Gastroesophageal sphincter (tissue), 4 donors: ENCODE results near the gene SERPINB4. TPM values are rescaled to one million over a fixed set of nuclear protein-coding genes. Genes with fewer than 3 reads are reported as not detected.

Experiments
- ATAC-seq: fragments of 150-250 bp; one replicate; pipeline ENCODE4 v1.9.1; 2016; ENCODE audit warnings: mild to moderate bottlenecking, moderate library complexity
- H3K27ac ChIP-seq, 4 donors: fragments of 200-600 bp; sonication (generic) in 3 of 4; 1 replicate in 3 of 4; 2 replicates in 1 of 4; pipeline ENCODE4 v1.5.1; 2016 to 2019
- H3K27me3 ChIP-seq: fragments of 200-600 bp; sonication (generic); one replicate; pipeline ENCODE4 v1.5.1; 2019
- H3K36me3 ChIP-seq, 2 donors: fragments of 200-600 bp; sonication (generic); one replicate each; pipeline ENCODE4 v1.5.1; 2019; ENCODE audit warnings: control low read depth in 1 of 2
- H3K4me1 ChIP-seq, 3 donors: fragments of 200-600 bp; sonication (generic); 1 replicate in 2 of 3; 2 replicates in 1 of 3; pipeline ENCODE4 v1.5.1; 2016 to 2019; ENCODE audit warnings: control low read depth in 2 of 3
- H3K4me3 ChIP-seq, 2 donors: fragments of 200-600 bp; sonication (generic); one replicate each; pipeline ENCODE4 v1.5.1; 2019; ENCODE audit warnings: mild to moderate bottlenecking in 1 of 2, moderate library complexity in 1 of 2
- H3K9me3 ChIP-seq, 3 donors: fragments of 200-600 bp; sonication (generic); one replicate each; pipeline ENCODE4 v1.5.1; 2017 to 2019; ENCODE audit warnings: control low read depth in 2 of 3
- CTCF ChIP-seq, 4 experiments: fragments of 200-600 bp in 2 of 4; fragments of 450-650 bp in 2 of 4; sonication (generic) in 1 of 4; IDR thresholded peaks; one replicate each; pipeline ENCODE4 v1.5.1; 2017 to 2019; ENCODE audit warnings: antibody characterized with exemption in 4 of 4, mild to moderate bottlenecking in 2 of 4, moderate library complexity in 2 of 4
- EP300 ChIP-seq: sonication (generic); formaldehyde crosslinking; IDR thresholded peaks from one replicate; pipeline ENCODE4 v1.6.1; 2017; ENCODE audit warnings: antibody characterized with exemption, mild to moderate bottlenecking
- POLR2A ChIP-seq, 2 donors: fragments of 450-650 bp; IDR thresholded peaks; one replicate each; pipeline ENCODE4 v1.6.1; 2017; ENCODE audit warnings: antibody characterized with exemption in 2 of 2, mild to moderate bottlenecking in 2 of 2, moderate library complexity in 1 of 2
- POLR2AphosphoS5 ChIP-seq: sonication (generic); formaldehyde crosslinking; IDR thresholded peaks from one replicate; pipeline ENCODE4 v1.6.1; 2017; ENCODE audit warnings: antibody characterized with exemption
- WGBS, 2 donors: methylation state at CpG; one replicate each; pipeline ENCODE4 v1.1.5; 2018; ENCODE audit warnings: low coverage in 1 of 2; 5-methylcytosine and 5-hydroxymethylcytosine counted together
- total RNA-seq, 4 donors: library from RNA; depleted of rRNA; stranded (reverse); fragments of >200 nt; gene quantifications; one replicate each; pipeline ENCODE4 v1.1.0, GENCODE V29; 2016

The SERPINB4 gene
- total RNA-seq, 4 donors from 2014 or later = 1.9 to 23.5 TPM; not detected in 2

GRCh38 chr18:63596964-63597363 lies 47.1 kb downstream of the SERPINB4 start:
- Histone ChIP-seq H3K27me3 (no peaks in the 10 kb centered on the region), H3K4me1 (no peaks in the 10 kb centered on the region), H3K4me3 (no peak overlapping the region), H3K36me3 (no peaks in the 10 kb centered on the region), H3K27ac (no peak overlapping the region), H3K9me3 (no peaks in the 10 kb centered on the region)
- no peak for ATAC-seq
- TF ChIP-seq POLR2A (IDR thresholded peaks at IDR 0.05) (no peak), EP300 (no peak)
- WGBS, 2 donors = 83 to 89% methylated on average over 4 to 14 of the region's 14 CpGs

- no peaks in the 10 kb centered on the region for H3K9me3 ChIP-seq
- no peaks in the 10 kb centered on the region for H3K4me1 ChIP-seq
- no peak for ATAC-seq
- H3K27ac ChIP-seq = no peak overlapping the region
- TF ChIP-seq POLR2A (IDR thresholded peaks at IDR 0.05) (no peak), POLR2AphosphoS5 (no peak), CTCF (IDR thresholded peaks at IDR 0.05) (no peak), EP300 (no peak)
- H3K27me3 ChIP-seq = no peaks in the 10 kb centered on the region
- no peaks in the 10 kb centered on the region for H3K36me3 ChIP-seq
- H3K4me3 ChIP-seq = no peak overlapping the region
- WGBS, 2 donors = 25 to 40% methylated on average over 1 of the region's 1 CpG
These were observed 51.6 kb downstream of the SERPINB4 start for GRCh38 chr18:63592471-63592870.

- Histone ChIP-seq H3K9me3 (no peaks in the 10 kb centered on the region), H3K4me1 (no peaks in the 10 kb centered on the region), H3K36me3 (no peaks in the 10 kb centered on the region), H3K4me3 (no peak overlapping the region), H3K27me3 (no peaks in the 10 kb centered on the region), H3K27ac (no peak overlapping the region)
- ATAC-seq = no peak
- TF ChIP-seq CTCF (IDR thresholded peaks at IDR 0.05) (no peak), POLR2A (IDR thresholded peaks at IDR 0.05) (no peak), EP300 (no peak), POLR2AphosphoS5 (no peak)
- WGBS, 2 donors = 67 to 78% methylated on average over 3 of the region's 3 CpGs
These were observed 52.3 kb downstream of the SERPINB4 start for GRCh38 chr18:63591725-63592124.

GRCh38 chr18:63590966-63591695 lies 52.9 kb downstream of the SERPINB4 start:
- ATAC-seq = no peak
- Histone ChIP-seq H3K27me3 (no peaks in the 10 kb centered on the region), H3K9me3 (no peaks in the 10 kb centered on the region), H3K4me1 (no peaks in the 10 kb centered on the region), H3K36me3 (no peaks in the 10 kb centered on the region), H3K27ac (no peak overlapping the region), H3K4me3 (no peak overlapping the region)
- WGBS, 2 donors = 67 to 81% methylated on average over 2 to 3 of the region's 3 CpGs
- TF ChIP-seq CTCF (IDR thresholded peaks at IDR 0.05) (no peak), POLR2A (IDR thresholded peaks at IDR 0.05) (no peak), POLR2AphosphoS5 (no peak), EP300 (no peak)

- Histone ChIP-seq H3K4me3 (no peak overlapping the region), H3K4me1 (no peaks in the 10 kb centered on the region), H3K27me3 (no peaks in the 10 kb centered on the region), H3K9me3 (no peaks in the 10 kb centered on the region), H3K36me3 (no peaks in the 10 kb centered on the region), H3K27ac (no peak overlapping the region)
- ATAC-seq = no peak
- TF ChIP-seq EP300 (no peak), CTCF (IDR thresholded peaks at IDR 0.05) (no peak), POLR2AphosphoS5 (no peak), POLR2A (IDR thresholded peaks at IDR 0.05) (no peak)
- WGBS, 2 donors = 80% methylated on average over 1 of the region's 2 CpGs; no CpG with 5 or more reads in 1 of the 2 donors
These were observed 53.7 kb downstream of the SERPINB4 start for GRCh38 chr18:63590373-63590772.
